Posterior cingulate gyrus (tissue), 11 donors: ENCODE results near the gene TRAP1.

ENCODE experiments used
- DNase-seq, 10 donors: peaks; one replicate each; pipeline versions ENCODE4 v3.0.0 to v3.0.0-alpha.2; 2020 to 2021; ENCODE audit warnings: mixed read lengths in 3 of 10
- intact Hi-C: fragments of 100-400 bp; cut with DNase I; formaldehyde crosslinking; loops from one replicate; pipeline ENCODE4 v1.15.1; 2023

TRAP1 gene

DNA sequence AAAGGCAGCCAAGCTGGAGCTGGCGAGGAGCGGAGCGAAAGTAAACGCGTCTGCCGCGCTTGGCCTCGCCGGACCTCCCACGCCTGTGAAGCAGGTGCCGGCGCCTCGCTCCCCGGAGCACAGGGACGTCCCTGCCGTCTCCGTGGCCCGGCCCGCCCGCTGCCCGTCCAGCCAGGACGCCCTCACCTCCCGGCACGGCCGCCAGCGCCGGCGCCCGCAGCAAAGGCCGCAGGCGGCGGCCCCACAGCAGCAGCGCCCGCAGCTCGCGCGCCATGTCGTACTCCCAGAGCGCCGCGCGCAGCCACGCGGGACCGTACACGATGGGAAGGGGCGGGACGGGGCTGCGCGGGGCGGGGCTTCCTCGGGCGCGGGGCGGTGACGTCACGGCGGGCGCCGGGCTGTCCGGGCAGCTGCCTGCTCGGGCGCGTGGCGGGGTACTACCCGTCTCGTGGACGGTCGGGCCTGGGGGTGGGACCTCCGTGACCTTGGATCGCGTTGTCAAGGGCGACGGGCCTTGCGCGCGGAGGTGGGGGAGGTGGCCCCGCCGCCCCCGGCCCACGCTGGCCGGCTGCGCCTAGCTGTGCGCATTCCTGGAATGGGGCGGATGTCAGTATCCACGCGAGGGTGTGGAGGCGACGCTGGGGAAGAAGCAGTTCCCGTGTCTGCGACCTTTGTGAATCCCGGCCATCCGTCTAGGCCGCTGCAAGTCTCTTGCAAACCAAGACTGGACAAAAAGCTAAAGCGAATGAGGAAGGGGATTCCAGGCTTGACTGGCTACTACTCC is at the start of gene TRAP1:
TSS of gene TRAP1 (minus strand) at position 290 of the 784 bp plus-strand sequence. CDS start at position 274, 16 bp downstream.
- intact Hi-C loops: loop anchor here (1.0 kb wide), 1 partner anchor 163 kb away; the partner anchor contains the start of gene CREBBP
- peak; percentile 82 to 99 (median 92) for DNase-seq

DNA sequence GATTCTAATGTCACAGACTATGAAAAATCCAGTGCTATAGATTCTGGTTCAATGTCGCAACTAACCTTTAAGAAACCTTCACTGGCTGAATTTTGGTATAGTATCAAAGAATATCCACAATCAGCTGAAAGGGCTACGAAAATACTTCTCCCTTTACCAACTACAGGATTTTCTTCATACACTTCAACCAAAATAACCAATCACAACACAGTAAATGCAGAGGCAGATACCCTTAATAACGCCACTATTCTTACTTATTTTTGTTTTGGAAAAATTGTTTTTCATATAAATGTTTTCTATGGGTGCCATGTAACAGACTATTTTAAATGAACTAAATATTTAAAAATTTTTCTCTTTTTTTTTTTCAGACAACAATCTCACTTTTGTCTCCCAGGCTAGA is 48.9 kb upstream of the TRAP1 start:
- no peak for DNase-seq
- intact Hi-C loops: no loop called here

DNA sequence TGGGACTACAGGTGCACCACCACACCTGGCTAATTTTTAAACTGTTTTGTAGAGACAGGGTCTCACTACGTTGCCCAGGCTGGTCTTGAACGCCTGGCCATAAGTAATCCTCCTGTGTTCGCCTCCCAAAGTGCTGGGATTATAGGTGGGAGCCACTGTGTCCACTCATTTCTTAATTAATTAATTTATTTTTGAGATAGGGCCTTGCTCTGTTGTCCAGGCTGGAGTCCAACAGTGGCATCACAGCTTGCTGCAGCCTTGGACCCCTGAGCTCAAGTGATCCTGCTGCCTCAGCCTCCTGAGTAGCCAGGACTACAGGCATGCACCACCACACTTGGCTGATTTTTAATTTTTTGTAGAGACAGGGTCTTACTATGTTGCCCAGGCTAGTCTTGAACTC is 47.1 kb upstream of the TRAP1 start:
- intact Hi-C loops: no loop called here
- DNase-seq: no peak

DNA sequence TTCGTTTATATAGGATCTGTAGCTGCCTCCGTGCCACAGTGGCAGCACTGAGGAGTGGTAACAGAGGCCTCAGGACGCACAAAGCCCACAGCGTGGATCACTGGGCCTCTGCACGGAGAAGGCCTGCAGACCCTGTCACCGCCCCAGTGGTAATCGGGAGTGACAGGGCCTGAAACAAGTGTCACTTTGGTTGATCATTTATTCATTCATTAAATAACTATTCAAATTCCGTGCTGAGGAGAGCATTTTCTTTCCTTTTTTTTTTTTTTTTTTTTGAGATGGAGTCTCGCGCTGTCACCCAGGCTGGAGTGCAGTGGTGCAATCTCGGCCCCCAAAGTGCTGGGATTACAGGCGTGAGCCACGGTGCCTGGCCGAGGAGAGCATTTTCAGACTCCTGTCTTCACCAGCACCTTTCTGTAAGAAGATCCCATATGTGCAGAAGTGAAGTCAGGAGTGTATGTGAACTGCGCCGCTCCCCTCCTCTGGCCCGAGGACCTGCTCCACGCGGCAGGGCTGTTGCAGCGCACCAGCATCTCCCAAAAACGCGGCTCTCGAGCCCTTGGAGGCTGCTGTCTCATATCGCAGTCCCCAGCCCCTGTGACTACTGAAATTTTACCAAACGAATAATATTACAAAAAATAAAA is 44.9 kb upstream of the TRAP1 start:
- intact Hi-C loops: no loop called here
- peak in 1 of 10 donors; percentile 41 for DNase-seq

DNA sequence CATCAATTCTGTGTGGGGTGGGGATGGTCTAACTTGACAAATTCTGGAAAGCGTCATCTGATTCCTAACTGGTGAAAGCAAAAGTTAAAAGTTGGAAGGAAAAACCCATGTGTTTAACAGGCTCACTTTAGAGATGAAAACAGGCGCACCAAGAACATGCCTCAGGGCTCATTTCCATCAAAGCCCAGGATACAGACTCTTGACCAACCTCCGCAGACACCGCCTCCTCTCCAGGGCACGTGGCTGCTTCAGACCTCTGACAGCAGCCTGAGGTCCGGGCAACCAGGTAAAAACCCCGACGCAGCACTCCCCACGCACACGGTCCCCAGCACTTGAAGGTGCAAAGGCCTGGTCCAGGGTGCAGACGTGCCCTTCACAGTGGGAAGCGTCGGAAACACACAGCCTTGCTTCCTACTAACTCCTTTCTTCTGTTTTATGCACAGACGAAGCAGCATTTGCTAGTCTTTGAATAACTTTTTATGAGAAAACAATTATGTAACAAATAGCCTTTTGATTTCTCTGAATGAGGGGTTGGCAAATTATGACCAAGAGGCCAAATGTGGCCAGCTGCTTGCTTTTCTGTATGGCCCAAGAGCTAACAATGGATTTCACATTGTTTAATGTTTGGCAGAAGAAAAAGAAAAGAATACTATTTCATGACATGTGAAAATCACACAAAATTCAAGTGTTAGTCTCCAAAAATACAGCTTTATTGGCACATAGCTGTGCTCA is 44.2 kb upstream of the TRAP1 start:
- intact Hi-C loops: no loop called here

DNA sequence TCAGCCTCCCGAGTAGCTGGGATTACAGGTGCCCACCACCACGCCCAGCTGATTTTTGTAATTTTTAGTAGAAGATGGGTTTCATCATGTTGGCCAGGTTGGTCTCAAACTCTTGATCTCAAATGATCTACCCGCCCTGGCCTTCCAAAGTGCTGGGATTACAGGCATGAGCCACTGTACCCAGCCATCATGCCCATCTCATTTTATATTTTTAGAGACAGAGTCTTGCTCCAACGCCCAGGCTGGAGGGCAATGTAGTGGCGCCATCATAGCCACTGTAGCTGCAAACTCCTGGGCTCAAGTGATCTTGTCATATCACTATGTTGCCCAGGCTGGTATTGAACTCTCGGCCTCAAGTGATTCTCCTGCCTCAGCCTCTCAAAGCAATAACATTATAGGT is 43.2 kb upstream of the TRAP1 start:
- intact Hi-C loops: no loop called here
- no peak for DNase-seq

More for the DNA sequence above, 44.2 kb upstream of the TRAP1 start:
- no peak for DNase-seq

DNA sequence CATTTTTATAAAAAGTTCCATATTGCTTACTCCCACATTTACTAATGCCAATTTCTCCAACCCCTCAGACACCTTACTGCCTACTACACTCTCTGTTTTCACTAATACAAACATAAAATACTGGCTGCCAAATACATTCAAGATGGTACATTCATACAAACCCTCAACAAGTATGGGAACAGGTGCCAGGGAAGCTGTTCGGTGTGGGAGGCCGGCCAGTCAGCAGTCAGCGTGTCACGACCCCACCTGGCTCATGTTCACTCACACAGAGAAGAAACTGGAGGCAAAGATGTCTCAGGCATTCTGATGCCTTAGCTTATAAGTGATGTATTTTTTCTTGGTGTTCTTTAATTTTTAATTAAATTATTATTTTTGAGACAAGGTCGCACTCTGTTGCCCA is 42.4 kb upstream of the TRAP1 start:
- intact Hi-C loops: no loop called here
- DNase-seq: no peak

DNA sequence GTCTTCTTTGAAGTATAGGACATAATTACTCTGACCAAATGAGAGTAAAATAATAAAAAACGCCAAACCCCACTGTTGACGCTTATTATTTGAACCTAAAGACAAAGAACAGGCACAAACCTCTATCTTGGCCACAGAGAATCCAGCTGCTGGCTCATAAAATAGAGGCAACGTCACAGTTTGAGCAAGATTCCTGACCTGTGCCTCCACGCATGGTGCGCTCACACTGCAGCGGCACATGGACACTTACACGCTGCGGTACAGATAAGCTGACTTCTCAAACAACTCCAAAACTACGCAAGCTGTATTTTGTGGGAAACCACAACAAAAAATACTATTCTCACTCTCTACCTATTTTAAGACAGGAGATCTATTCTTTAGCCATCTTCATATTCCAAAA is 38.8 kb upstream of the TRAP1 start:
- intact Hi-C loops: no loop called here
- no peak for DNase-seq

DNA sequence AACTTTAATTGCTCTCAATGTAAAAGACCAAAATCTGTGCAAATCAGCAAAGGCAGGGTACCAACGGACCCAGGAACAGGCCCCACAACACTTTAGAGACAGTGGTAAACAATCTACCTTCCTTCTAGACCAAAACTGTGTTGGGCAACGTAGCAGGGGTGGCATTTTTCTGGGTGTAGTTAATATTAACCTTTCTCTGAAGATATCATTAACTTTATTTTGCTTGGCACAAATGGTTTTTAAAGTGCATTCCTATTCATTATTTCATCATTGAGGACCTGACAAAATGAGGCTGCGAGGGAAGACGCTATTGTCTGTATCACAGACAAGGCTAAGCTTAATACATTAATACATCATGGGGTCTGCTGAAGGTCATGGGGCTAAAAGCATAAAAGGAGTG is 37.9 kb upstream of the TRAP1 start:
- intact Hi-C loops: no loop called here
- DNase-seq: no peak

DNA sequence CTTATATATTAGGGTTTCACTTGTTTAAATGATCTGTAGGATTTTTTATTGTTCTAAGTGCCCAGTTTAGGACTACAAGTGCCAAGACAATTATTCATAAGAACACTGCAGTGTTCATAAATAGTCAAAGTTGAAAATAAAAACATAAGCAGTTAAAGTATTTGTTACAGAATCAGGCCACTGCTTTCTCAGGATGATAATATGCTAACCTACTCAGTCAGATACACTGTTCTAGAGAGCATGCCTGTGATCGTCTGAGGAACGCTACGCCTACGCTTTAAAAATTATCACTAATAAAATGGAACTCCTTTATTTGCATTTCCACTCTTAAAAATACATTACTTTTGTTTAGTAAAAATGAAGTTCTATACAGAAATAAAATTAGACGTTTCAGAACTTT is 37.4 kb upstream of the TRAP1 start:
- intact Hi-C loops: no loop called here
- DNase-seq: no peak

DNA sequence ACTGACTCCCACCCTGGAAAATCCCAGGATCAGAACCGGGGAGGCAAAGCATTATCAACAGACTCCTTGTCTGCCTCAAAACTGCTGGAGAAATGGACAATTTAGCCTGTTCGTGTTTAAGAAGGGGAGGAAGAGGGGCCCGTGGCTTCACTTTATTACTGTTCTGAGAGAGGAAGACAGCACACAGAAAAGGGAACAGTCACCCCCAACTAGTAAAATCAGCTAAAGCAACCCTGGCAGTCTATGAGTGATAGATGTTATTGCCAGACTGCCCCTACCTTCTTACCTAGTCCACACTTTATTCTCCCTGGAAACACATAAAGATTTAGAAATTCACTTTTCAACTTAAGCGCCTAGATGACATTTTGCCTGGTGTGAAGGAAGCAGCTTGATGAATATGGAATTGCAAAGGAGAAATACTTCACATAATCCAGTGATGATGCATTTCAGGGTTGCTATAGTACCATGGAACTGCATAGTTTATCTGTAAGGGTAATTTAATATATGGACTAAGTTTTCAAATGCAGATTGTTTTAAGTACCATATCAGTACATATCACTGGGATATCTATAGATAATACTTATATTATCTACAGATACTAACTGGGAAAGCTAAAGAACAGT is 36.9 kb upstream of the TRAP1 start:
- intact Hi-C loops: no loop called here
- DNase-seq: no peak

DNA sequence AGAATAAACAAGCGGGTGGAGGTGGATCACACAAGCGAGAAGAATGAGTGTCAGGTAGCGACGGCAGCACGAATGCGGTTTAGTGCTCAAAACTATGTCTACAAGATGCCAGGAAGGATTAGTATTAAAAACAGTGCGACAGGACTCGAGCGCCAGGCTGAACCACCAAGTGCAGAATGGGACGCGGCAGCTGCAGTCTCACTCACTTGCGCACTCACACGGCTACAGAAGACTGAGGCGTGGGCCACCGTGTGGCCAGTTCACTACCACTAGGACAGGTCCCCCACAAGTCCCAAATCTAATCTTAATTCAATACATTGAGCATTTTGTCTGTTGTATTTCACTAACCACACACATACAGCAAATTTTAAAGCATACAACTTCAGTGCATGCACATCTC is 35.7 kb upstream of the TRAP1 start:
- DNase-seq: peak in 1 of 10 donors; percentile 85
- intact Hi-C loops: no loop called here

DNA sequence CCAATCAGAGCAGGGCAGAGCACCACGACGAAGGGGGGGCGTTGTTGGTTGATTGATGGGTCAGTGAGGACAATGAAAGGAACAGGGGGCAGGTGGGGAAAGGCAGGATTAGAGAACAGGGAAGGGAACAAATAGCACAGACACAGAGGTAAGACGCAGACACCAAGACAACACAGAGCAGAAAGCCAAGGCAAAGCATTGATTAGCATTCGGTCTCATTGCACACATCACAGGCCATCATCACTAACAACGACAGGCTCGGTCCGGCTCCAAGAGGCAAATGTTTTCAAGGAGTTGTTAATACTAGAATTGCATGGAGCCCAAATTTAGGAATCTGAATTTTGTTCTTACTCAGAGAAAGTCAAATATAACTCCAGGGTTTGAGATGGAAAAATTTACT is 34.6 kb upstream of the TRAP1 start:
- no peak for DNase-seq

DNA sequence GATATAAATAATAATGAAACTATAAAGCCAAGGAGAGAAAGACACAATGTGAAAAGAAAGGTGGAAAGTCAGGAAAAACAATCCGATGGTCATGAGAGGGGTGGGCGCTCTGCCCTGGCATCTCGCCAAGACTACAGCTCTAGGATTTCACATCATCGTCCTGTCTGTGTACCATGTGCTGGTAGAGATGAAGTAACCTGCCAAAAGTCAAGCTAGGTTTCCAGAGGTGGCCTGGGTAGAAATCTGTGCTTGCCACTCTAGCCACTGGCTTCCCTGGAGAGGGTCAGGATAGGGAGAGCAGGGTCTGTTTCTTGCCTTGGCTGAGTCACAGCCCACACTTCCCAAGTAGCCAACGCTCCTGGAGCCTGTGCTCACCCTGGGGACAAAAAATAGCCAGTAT is 31.0 kb upstream of the TRAP1 start:
- intact Hi-C loops: no loop called here
- no peak for DNase-seq

More for the DNA sequence above, 34.6 kb upstream of the TRAP1 start:
- intact Hi-C loops: no loop called here

DNA sequence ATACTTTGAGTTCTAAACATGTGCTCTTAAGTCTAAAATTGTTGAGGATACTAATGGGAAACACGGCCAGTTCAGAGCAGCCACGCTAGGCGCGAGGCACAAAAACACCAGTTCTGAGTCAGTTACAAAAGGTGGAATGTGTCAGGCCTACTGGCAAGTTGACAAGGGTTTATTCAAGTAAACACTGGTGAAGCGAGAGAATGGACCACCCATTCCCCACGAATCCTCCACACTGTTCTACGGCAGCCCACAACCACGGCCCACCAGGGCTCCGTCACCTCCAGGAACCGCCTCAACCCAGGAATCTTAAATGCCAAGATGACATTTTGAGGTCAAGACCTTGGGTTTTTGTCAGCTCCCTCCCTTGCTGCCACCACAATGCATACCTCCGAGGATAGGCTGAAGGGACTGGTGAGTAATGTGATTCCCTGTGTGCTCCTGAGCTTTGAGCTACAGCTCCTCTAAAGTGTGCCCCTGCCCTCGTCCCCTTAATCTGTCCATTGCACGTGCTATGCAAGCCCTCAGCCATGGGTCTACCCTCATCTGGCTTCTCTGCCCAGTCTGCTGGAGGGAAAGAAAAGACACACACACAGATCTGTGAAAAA is 28.5 kb upstream of the TRAP1 start:
- no peak for DNase-seq
- intact Hi-C loops: no loop called here

DNA sequence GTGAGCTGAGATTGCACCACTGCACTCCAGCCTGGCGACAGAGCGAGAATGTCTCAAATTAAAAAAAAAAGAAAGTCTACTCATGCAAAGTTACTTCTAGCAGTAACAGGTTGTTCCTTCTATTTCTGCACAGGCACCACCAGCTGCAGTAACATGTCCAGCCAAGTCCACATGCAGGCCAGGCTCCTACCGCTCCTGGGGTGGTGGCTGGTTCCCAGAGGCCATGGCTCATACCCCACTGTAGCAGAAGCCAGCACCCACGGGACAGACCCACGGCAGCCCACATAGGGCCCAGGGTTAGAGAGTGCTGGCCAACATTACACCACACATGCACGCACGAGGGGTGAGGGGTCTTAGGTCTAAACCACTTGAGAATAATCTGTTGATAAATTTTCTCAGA is 26.7 kb upstream of the TRAP1 start:
- intact Hi-C loops: no loop called here
- DNase-seq: no peak

DNA sequence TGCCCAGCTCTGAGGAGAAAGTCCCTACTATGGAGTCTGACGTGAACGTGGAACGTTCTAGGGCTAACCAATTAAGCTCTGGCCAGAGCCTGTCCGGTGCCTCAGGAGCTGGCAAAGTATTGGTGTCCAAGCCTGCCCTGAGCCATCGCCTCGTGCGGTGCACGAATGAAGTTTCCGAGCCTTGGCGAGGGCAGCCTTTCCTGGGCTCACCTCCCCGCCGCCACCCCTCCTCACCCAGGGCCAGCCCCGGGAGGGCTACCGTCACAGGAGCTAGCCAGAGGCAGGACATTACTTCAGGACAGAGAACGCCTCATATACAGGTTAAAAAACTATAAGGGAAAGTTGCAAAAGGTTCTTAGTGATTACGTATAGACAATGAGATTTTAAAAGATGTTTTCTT is 23.6 kb upstream of the TRAP1 start:
- DNase-seq: peak in 2 of 10 donors; percentile 67 to 72
- intact Hi-C loops: no loop called here

DNA sequence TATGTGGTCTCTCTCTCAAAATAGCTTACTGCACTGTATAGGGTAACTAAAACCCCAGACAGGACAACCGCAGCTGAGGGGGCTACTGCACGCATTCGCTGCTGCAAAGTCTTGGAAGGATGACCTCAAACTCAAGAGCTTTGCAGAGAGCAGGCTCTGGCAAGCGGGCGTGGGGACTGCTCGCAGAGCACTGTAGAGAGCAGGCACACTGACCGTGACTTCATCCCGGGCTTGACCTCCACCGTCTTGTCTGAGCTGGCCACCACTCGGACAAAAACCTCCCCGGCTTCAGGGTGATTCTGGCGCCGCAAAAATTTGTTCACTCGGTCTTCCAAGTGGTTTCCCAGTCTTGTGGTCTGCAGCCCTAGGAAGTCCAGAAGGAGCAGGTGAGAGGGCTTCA is 22.9 kb upstream of the TRAP1 start:
- DNase-seq: peak in 2 of 10 donors; percentile 39 to 55
- intact Hi-C loops: no loop called here

DNA sequence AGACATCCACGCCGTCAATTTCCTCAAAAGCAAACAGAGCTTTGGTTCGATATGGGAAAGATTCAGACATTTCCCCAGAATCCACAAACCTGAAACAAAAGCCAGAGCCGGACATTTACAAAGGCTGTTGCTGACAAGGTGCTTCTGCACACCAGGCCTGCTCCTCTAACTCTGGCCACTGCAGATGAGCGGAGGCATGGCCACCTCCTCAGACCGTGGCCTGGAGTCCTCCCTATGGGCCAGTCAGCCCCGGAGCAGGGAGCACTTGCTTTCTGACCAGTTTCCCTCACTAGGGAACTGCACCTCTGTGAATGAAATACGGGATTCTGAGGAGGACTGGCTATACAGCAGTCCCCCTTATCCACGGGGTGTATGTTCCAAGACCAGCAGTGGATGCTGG is 22.3 kb upstream of the TRAP1 start:
- intact Hi-C loops: no loop called here
- DNase-seq: peak in 2 of 10 donors; percentile 69 to 70

DNA sequence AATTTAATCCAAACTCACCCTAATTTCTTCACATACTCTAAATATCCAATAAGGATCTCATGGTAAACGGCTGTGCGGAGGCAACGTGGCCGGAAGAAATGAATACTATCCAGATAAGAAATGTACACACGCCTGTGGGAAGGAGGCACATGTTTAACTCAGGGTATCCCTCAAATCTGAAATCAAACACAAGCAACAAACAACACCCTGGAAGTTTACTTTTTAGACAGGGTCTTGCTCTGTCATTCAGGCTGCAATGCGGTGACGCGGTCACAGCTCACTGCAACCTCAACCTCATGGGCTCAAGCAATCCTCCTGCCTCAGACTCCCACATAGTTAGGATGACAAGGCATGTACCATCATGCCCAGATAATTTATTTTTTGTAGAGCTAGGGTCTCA is 21.2 kb upstream of the TRAP1 start:
- intact Hi-C loops: no loop called here

DNA sequence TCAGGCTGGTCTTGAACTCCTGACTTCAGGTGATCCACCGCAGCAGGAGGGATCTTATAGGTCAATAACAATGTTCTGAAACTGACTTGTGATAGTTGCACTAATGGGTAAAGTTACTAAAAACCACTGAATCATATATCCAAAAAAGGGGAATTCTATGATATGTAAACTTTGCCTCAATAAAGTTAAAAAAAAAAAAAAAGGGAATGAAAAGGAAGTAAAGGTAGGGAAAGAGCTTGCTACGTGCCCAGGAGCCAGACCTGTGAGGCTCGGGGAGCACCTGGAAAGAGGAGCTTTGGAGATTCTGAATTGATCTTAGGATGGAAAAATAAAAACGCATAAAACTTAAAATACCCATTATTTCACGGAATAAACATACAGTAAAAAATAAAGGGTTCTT is 20.8 kb upstream of the TRAP1 start:
- intact Hi-C loops: no loop called here
- DNase-seq: peak in 1 of 10 donors; percentile 59

More for the DNA sequence above, 21.2 kb upstream of the TRAP1 start:
- DNase-seq: peak in 2 of 10 donors; percentile 9 to 46
